A549 (cell line): ENCODE measurements around the gene PSME3. TPM values are rescaled to one million over a fixed set of nuclear protein-coding genes. Genes with fewer than 3 reads are reported as not detected.

Source experiments
- ATAC-seq, 2 experiments: fragments of 200-7000 bp in 1 of 2; fragments of >200 bp in 1 of 2; cut with Nextera tagmentation in 1 of 2; cut with Tn5 transposase in 1 of 2; 3 replicates each; pipeline versions ENCODE4 v1.8.0 to v1.9.1; 2018 to 2020; ENCODE audit warnings: mild to moderate bottlenecking in 1 of 2, moderate library complexity in 1 of 2
- CTCF ChIA-PET: fragments of 300-600 bp; sonication (Branson Sonifier 250); formaldehyde crosslinking; extraction: SDS; loops from one replicate; lab custom pipeline; 2021; ENCODE audit warnings: antibody characterized with exemption, inconsistent platforms; lab: Yijun Ruan, JAX
- POLR2A ChIA-PET: fragments of 350-600 bp; formaldehyde crosslinking; extraction: SDS; loops from one replicate; lab custom pipeline; 2021; ENCODE audit warnings: antibody characterized with exemption, inconsistent platforms; lab: Yijun Ruan, JAX
- DNase-seq, 2 experiments: peaks; one replicate each; pipeline versions ENCODE4 v3.0.0 to v3.0.0-alpha.2; 2011 to 2016; ENCODE audit warnings: low read depth in 1 of 2, low spot score in 1 of 2
- FAIRE-seq: peaks from 2 replicates; lab custom pipeline; 2011; peaks lifted over from hg19 to GRCh38; lab: Jason Lieb, UNC
- H3K27ac ChIP-seq, 2 experiments: fragments of >200 bp; sonication (Bioruptor Twin); formaldehyde crosslinking; 3 replicates each; pipeline ENCODE4 v1.5.1; 2016 to 2017
- H3K4me1 ChIP-seq: fragments of >200 bp; sonication (Bioruptor Twin); formaldehyde crosslinking; 3 replicates; pipeline ENCODE4 v1.6.1; 2016
- H3K4me2 ChIP-seq: fragments of >200 bp; sonication (Bioruptor Twin); formaldehyde crosslinking; 3 replicates; pipeline ENCODE4 v1.6.1; 2016
- H3K4me3 ChIP-seq: fragments of >200 bp; sonication (Bioruptor Twin); formaldehyde crosslinking; 3 replicates; pipeline ENCODE4 v1.5.1; 2016
- H3K9me3 ChIP-seq: fragments of >200 bp; sonication (Bioruptor Twin); formaldehyde crosslinking; 3 replicates; pipeline ENCODE4 v1.6.1; 2016
- BCL3 ChIP-seq: fragments of >200 bp; sonication (Bioruptor Twin); formaldehyde crosslinking; IDR thresholded peaks from 3 replicates; pipeline ENCODE4 v1.6.1; 2016
- CBX8 ChIP-seq: fragments of 200-600 bp; sonication (generic); IDR thresholded peaks from 2 replicates; pipeline ENCODE4 v1.6.1; 2016
- CEBPB ChIP-seq, 2 experiments: fragments of >200 bp in 1 of 2; sonication (Bioruptor Twin) in 1 of 2; formaldehyde crosslinking in 1 of 2; IDR thresholded peaks; 2 replicates each; pipeline ENCODE4 v1.6.1; 2012 to 2016
- CTCF ChIP-seq: fragments of >200 bp; sonication (Bioruptor Twin); formaldehyde crosslinking; IDR thresholded peaks from 3 replicates; pipeline ENCODE4 v1.5.1; 2016
- E2F6 ChIP-seq: IDR thresholded peaks from 2 replicates; pipeline ENCODE4 v1.6.1; 2012; ENCODE audit warnings: low read depth, borderline replicate concordance
- ELK1 ChIP-seq: fragments of 150-350 bp; IDR thresholded peaks from 2 replicates; pipeline ENCODE4 v1.6.1; 2014; ENCODE audit warnings: low read depth, mild to moderate bottlenecking, low read length
- FOSL2 ChIP-seq, 2 experiments: fragments of 450-650 bp in 1 of 2; fragments of >200 bp in 1 of 2; sonication (Bioruptor Twin) in 1 of 2; formaldehyde crosslinking; IDR thresholded peaks; 2 replicates each; pipeline versions ENCODE4 v1.5.0 to v1.6.1; 2016 to 2020; ENCODE audit warnings: mild to moderate bottlenecking in 1 of 2, moderate library complexity in 1 of 2
- HDAC2 ChIP-seq: fragments of 200-600 bp; sonication (generic); IDR thresholded peaks from 2 replicates; pipeline ENCODE4 v1.6.1; 2016
- HES2 ChIP-seq: fragments of >200 bp; sonication (Bioruptor Twin); formaldehyde crosslinking; IDR thresholded peaks from 2 replicates; pipeline ENCODE4 v1.6.1; 2016
- JUN ChIP-seq, 2 experiments: fragments of >200 bp; sonication (Bioruptor Twin); formaldehyde crosslinking; IDR thresholded peaks; 2 replicates in 1 of 2; 3 replicates in 1 of 2; pipeline ENCODE4 v1.6.1; 2016 to 2017
- KDM5A ChIP-seq: fragments of 200-600 bp; sonication (generic); IDR thresholded peaks from 2 replicates; pipeline ENCODE4 v1.6.1; 2016; ENCODE audit warnings: antibody characterized with exemption, mild to moderate bottlenecking
- MAFK ChIP-seq: fragments of 450-650 bp; IDR thresholded peaks from 2 replicates; pipeline ENCODE4 v1.6.1; 2014; ENCODE audit not compliant: partially characterized antibody
- MAX ChIP-seq: IDR thresholded peaks from 2 replicates; pipeline ENCODE4 v1.6.1; 2012
- MAZ ChIP-seq: fragments of 150-350 bp; IDR thresholded peaks from 2 replicates; pipeline ENCODE4 v1.6.1; 2014; ENCODE audit warnings: antibody characterized with exemption, low read depth, low read length, borderline replicate concordance
- NFE2L2 ChIP-seq: fragments of 150-350 bp; conservative IDR thresholded peaks from 2 replicates; pipeline ENCODE4 v1.6.1; 2014; ENCODE audit warnings: low read length
- PHF8 ChIP-seq: fragments of 200-600 bp; sonication (generic); IDR thresholded peaks from 2 replicates; pipeline ENCODE4 v1.6.1; 2016; ENCODE audit warnings: low read depth, mild to moderate bottlenecking, antibody characterized with exemption, moderate library complexity, borderline replicate concordance
- POLR2A ChIP-seq: IDR thresholded peaks from 2 replicates; pipeline ENCODE4 v1.6.1; 2012; ENCODE audit warnings: mild to moderate bottlenecking, low read length
- RAD21 ChIP-seq, 2 experiments: fragments of >200 bp in 1 of 2; sonication (Bioruptor Twin) in 1 of 2; formaldehyde crosslinking in 1 of 2; IDR thresholded peaks in 1 of 2; conservative IDR thresholded peaks in 1 of 2; 2 replicates in 1 of 2; 3 replicates in 1 of 2; pipeline ENCODE4 v1.6.1; 2012 to 2018; ENCODE audit warnings: inconsistent platforms in 1 of 2
- RARB ChIP-seq: fragments of 250-450 bp; sonication (Bioruptor Pico); IDR thresholded peaks from 2 replicates; pipeline ENCODE4 v1.8.0; 2021; ENCODE audit warnings: mild to moderate bottlenecking, moderate library complexity
- SMC3 ChIP-seq: fragments of >200 bp; sonication (Bioruptor Twin); formaldehyde crosslinking; IDR thresholded peaks from 3 replicates; pipeline ENCODE4 v1.6.1; 2018; ENCODE audit warnings: inconsistent platforms
- SREBF2 ChIP-seq: fragments of 450-650 bp; IDR thresholded peaks from 2 replicates; pipeline ENCODE4 v1.6.1; 2014; ENCODE audit warnings: mild to moderate bottlenecking, moderate library complexity
- TFCP2L1 ChIP-seq: fragments of 250-450 bp; sonication (Bioruptor Pico); IDR thresholded peaks from 2 replicates; pipeline ENCODE4 v1.5.0; 2021; ENCODE audit warnings: mild to moderate bottlenecking
- TP53 ChIP-seq: fragments of 250-450 bp; sonication (Bioruptor Pico); IDR thresholded peaks from 2 replicates; pipeline ENCODE4 v1.5.0; 2021; ENCODE audit warnings: mild to moderate bottlenecking, moderate library complexity
- ZC3H11A ChIP-seq: fragments of 450-650 bp; IDR thresholded peaks from 2 replicates; pipeline ENCODE4 v1.6.1; 2014; ENCODE audit warnings: antibody characterized with exemption, mild to moderate bottlenecking
- ZFP36 ChIP-seq: fragments of 450-650 bp; IDR thresholded peaks from 2 replicates; pipeline ENCODE4 v1.6.1; 2014; ENCODE audit warnings: borderline replicate concordance; ENCODE audit not compliant: partially characterized antibody
- ZSCAN20 ChIP-seq: fragments of 250-450 bp; sonication (Bioruptor Pico); IDR thresholded peaks from 2 replicates; pipeline ENCODE4 v1.8.0; 2022; ENCODE audit warnings: mild to moderate bottlenecking, moderate library complexity
- WGBS: methylation state at CpG from one replicate; pipeline ENCODE4 v1.1.6; 2017; ENCODE audit errors: missing lambda C conversion rate; 5-methylcytosine and 5-hydroxymethylcytosine counted together
- polyA plus RNA-seq, 4 experiments: library from polyadenylated mRNA; depleted of rRNA in 3 of 4; stranded (reverse); fragments of >200 nt; fragmentation: RNase III in 1 of 4; extraction: RNeasy Plus Mini Kit Qiagen cat#74134 plus additional on column Dnase treatment in 1 of 4; gene quantifications; 2 replicates in 3 of 4; 3 replicates in 1 of 4; pipeline ENCODE4 v1.2.3, GENCODE V29; 2011 to 2017

The PSME3 gene
- polyA plus RNA-seq, 2 of the 4 experiments (the other 2 are of a cell fraction): 223 to 257 TPM

- TF ChIP-seq HES2 (no peak), ELK1 (no peak)
Measured at GRCh38 chr17:42798011-42798382, 35.2 kb upstream of the PSME3 start (continued).

- peak; percentile 92 to 96 for DNase-seq
- Histone ChIP-seq H3K4me1 (peaks cover 38% of the 10 kb centered on the region), H3K4me2 (peak within 1 kb of the TSS; percentile 96), H3K9me3 (no peaks in the 10 kb centered on the region), H3K4me3 (peak within 1 kb of the TSS; percentile 72), H3K27ac (peak within 1 kb of the TSS; percentile 83 to 92)
- CTCF ChIA-PET: interaction anchor here (0.5 to 24.6 kb wide), 10 partner anchors 11 to 1004 kb away, joined by 3 to 336 read pairs (median 4); partner anchors contain the start of genes BECN1 and VPS25
- 30% methylated on average over 58 of the region's 66 CpGs for WGBS
- no peak for FAIRE-seq
- POLR2A ChIA-PET: interaction anchor here (0.6 to 1.9 kb wide), 8 partner anchors 15 to 199 kb away, joined by 3 to 10 read pairs (median 3); partner anchors contain the start of genes BECN1, RETREG3, RPL27 and TUBG1
- peak; percentile 61; the same call in 1 of the 2 replicates for TF ChIP-seq TFCP2L1 (CRISPR knock-in tag)
- no peak for TF ChIP-seq HDAC2
- TF ChIP-seq KDM5A: peak; percentile 90
- no peak for TF ChIP-seq RARB
- TF ChIP-seq PHF8: peak; percentile 79
- no peak for TF ChIP-seq ZFP36
- TF ChIP-seq BCL3: 0 out of 3 replicates have a peak, but pooled peaks have one; percentile 39
- peak; percentile 100 for TF ChIP-seq E2F6
- TF ChIP-seq ZC3H11A: no peak
- no peak for TF ChIP-seq NFE2L2
- TF ChIP-seq MAFK: no peak
- TF ChIP-seq SREBF2: no peak
- peak; percentile 8; the same call in 1 of the 3 replicates for TF ChIP-seq SMC3
- peak; percentile 41 to 77; a peak in 3 of 5 replicates for TF ChIP-seq JUN (IDR thresholded peaks at IDR 0.05)
- TF ChIP-seq CTCF: no peak
- no peak for TF ChIP-seq MAZ
- peak; percentile 100 for TF ChIP-seq MAX
- no peak for TF ChIP-seq ZSCAN20 (CRISPR knock-in tag)
- no peak for TF ChIP-seq FOSL2 (IDR thresholded peaks at IDR 0.05)
- no peak for TF ChIP-seq FOSL2 (CRISPR knock-in tag; IDR thresholded peaks at IDR 0.05)
- TF ChIP-seq TP53 (CRISPR knock-in tag): 0 out of 2 replicates have a peak, but pooled peaks have one; percentile 10
- no peak for TF ChIP-seq CBX8
- peak; percentile 81 for TF ChIP-seq POLR2A
- no peak for TF ChIP-seq RAD21 (conservative IDR thresholded peaks at IDR 0.05 in 1 of 2, IDR thresholded peaks at IDR 0.05 in 1 of 2)
- no peak for TF ChIP-seq CEBPB (IDR thresholded peaks at IDR 0.05)
- TF ChIP-seq, all 56 proteins: peak for 10
- ATAC-seq: peak; percentile 97 to 99
Measured at GRCh38 chr17:42798383-42799380, 34.5 kb upstream of the PSME3 start, which contains the start of the genes CNTD1 and COA3. TSS of gene CNTD1 (plus strand) at chr17:42798861. CDS start at chr17:42799068, 207 bp downstream. TSS of gene COA3 (minus strand) at chr17:42798704. CDS start at chr17:42798681, 23 bp downstream.
